PFSK-1 (cell line): ENCODE measurements around the gene MICOS13.

ENCODE experiments used
- FOXP2 ChIP-seq: optimal IDR thresholded peaks from 2 replicates; pipeline ENCODE3; 2011; ENCODE audit warnings: borderline replicate concordance, control low read depth, inconsistent platforms; ENCODE audit not compliant: insufficient read depth; ENCODE audit errors: extremely low read length, extremely low read depth
- POLR2AphosphoS5 ChIP-seq: IDR thresholded peaks from 2 replicates; pipeline ENCODE4 v1.6.1; 2012; ENCODE audit warnings: low read depth, mild to moderate bottlenecking, control low read depth, low read length, moderate library complexity
- REST ChIP-seq, 2 experiments: IDR thresholded peaks; 2 replicates each; pipeline versions ENCODE4 v1.6.1 to v1.8.0; 2011 to 2012; ENCODE audit warnings: low read depth in 2 of 2, low read length in 2 of 2, control low read depth in 1 of 2, inconsistent platforms in 1 of 2, mild to moderate bottlenecking in 1 of 2, moderate library complexity in 1 of 2; ENCODE audit not compliant: insufficient read depth in 1 of 2
- SIN3A ChIP-seq: IDR thresholded peaks from 2 replicates; pipeline ENCODE4 v1.6.1; 2012; ENCODE audit warnings: mild to moderate bottlenecking, low read length, moderate library complexity, borderline replicate concordance; ENCODE audit not compliant: insufficient read depth
- TAF1 ChIP-seq: IDR thresholded peaks from 2 replicates; pipeline ENCODE4 v1.6.1; 2012; ENCODE audit warnings: low read length, control low read depth, borderline replicate concordance; ENCODE audit not compliant: insufficient read depth

MICOS13 gene

DNA sequence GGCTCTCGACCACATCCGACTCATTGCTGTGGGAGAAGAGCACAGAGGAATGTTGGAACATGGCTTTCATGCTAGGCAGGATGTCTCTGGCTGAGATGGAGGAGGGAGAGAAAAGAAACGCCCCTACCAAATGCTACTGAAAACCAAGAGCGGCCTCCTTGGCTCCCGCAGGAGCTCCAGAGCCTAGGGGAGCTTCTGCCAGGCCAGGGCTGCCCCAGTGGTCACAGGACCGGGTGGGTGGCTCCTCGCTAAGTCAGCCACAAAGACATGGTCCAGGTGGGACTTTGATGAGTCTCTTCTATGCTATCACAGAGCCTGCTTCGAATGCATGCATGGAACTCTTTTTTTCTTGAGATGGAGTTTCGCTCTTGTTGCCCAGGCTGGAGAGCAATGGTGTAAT lies 32.9 kb upstream of the MICOS13 start:
- TF ChIP-seq FOXP2 (no peak), TAF1 (no peak), SIN3A (no peak), REST (IDR thresholded peaks at IDR 0.05; ENCODE audit: insufficient read depth in 1 of 2, low read depth in 2 of 2, low read length in 2 of 2) (no peak), POLR2AphosphoS5 (no peak)

GRCh38 chr19:5711713-5712161 lies 31.4 kb upstream of the MICOS13 start:
- TF ChIP-seq REST (IDR thresholded peaks at IDR 0.05; ENCODE audit: insufficient read depth in 1 of 2, low read depth in 2 of 2, low read length in 2 of 2), result no peak
- no peak for TF ChIP-seq FOXP2
- no peak for TF ChIP-seq TAF1
- no peak for TF ChIP-seq POLR2AphosphoS5
- no peak for TF ChIP-seq SIN3A

DNA sequence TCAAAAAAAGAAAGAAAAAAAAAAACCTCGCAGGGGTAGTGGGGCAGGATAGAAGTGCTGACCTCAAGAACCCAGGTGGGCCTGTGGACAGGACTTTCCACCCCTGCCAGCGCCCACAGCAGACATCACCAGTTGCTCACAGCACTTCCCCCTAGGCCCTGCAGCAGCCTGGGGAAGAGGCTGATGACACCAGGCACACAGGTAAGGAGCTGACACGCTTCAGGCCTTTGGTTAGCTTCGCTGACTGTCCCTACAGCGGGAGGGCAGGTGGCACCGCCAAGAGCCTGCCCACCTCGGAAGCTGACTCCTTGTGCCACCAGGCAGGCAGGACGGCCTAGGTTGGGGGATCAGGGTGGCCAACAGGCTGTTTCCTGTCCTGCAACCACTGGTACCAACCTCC lies 30.7 kb upstream of the MICOS13 start:
- TF ChIP-seq TAF1, result no peak
- TF ChIP-seq FOXP2, result no peak
- TF ChIP-seq REST (IDR thresholded peaks at IDR 0.05; ENCODE audit: insufficient read depth in 1 of 2, low read depth in 2 of 2, low read length in 2 of 2), result no peak

GRCh38 chr19:5707576-5708575 lies 27.6 kb upstream of the MICOS13 start:
- TF ChIP-seq FOXP2, result no peak
- TF ChIP-seq SIN3A, result no peak
- TF ChIP-seq TAF1, result no peak

DNA sequence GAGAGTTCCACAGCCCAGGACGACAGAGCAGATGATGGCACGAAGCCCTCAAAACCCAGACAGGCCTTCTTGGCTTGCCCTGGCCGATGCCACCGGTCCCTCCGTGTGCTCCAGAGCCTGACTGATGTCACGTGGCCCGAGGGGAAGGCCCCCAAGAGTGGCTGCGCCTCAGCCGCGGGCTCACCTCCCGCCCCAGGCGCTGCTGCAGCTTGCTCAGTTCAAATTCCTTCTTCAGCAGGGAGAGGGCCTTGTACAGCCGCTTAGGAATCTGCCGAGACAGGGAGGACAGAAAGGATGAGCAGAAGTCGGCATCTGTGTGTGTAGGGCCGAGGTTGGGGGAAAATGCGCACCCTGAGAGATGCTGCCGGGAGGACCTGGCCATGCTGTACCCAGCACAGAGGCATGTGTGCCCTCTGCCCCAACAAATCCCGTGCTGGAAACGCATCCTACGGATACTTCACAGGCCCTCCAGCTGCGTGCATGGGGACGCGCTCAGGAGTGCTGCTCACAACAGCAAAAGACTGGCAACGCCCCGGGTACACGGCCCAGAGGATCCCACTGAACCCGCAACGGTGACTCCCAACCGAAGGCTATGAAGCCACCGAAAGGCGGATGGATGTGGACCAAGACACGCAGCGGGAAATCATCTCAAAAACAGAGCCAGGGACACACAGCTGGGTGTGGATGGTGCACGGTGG lies 26.7 kb upstream of the MICOS13 start:
- no peak for TF ChIP-seq SIN3A
- no peak for TF ChIP-seq POLR2AphosphoS5
- TF ChIP-seq REST (IDR thresholded peaks at IDR 0.05; ENCODE audit: insufficient read depth in 1 of 2, low read depth in 2 of 2, low read length in 2 of 2), result no peak
- TF ChIP-seq TAF1, result no peak
- TF ChIP-seq FOXP2, result no peak
